ENCODE measurements around the gene SLC6A6. TPM values are rescaled to one million over a fixed set of nuclear protein-coding genes. Genes with fewer than 3 reads are reported as not detected.

SLC6A6 gene
- polyA plus RNA-seq, 12 donors = 2.7 to 15.2 (median 4.2) TPM; not detected in 1

GRCh38 chr3:14484741-14485140, 82.3 kb downstream of the SLC6A6 start:
- DNase-seq = no peak

- DNase-seq = no peak
Measured at GRCh38 chr3:14485981-14486380, 83.6 kb downstream of the SLC6A6 start.

- no peak for DNase-seq
Measured at GRCh38 chr3:14486460-14486859, 84.1 kb downstream of the SLC6A6 start.

- no peak for DNase-seq
Measured at GRCh38 chr3:14487086-14487485, 84.7 kb downstream of the SLC6A6 start.

DNA sequence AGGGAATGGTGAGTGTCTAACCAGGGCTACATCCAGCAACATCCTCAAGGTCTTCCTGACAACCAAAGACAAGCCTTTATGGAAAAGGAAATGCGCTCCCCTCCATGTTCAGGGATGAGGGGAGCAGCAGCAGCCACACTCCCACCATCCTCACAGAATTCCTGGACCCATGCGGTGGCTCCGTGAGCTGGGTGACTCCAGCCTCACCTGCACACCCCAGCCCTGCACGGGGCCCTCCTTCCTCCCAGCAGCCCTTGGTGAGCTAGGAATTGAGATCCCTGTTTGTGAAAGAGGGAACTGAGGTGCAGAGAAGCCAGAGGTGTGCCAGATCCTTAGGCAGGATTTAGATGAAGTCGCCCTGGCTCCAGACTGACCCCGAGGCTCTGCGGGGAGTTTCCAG, 85.4 kb downstream of the SLC6A6 start:
- no peak for DNase-seq

GRCh38 chr3:14488286-14489041, 86.1 kb downstream of the SLC6A6 start:
- DNase-seq = no peak

GRCh38 chr3:14489641-14490040, 87.2 kb downstream of the SLC6A6 start:
- no peak for DNase-seq

- DNase-seq = no peak
Measured at GRCh38 chr3:14490255-14490654, 87.8 kb downstream of the SLC6A6 start.

DNA sequence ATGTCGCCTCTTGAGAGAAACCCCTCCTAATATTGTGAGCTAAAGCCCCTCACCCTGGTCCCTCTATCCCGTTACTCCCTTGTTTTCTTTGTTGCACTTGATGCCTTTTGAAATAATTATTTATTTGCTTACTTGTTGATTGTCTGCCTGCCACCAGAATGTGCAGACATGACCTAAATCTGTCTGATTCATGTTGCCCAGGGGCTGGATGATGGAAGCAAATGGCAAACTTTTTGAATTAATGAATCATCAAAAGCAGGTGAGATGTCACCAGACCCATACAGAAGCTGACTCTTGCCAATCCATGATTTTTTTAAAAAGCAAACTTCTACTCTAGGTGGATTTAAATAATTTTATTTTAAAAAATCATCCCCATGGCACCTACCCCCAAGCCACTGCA, 88.4 kb downstream of the SLC6A6 start:
- DNase-seq = no peak

- no peak for DNase-seq
Measured at GRCh38 chr3:14491396-14492190, 89.2 kb downstream of the SLC6A6 start.

GRCh38 chr3:14492948-14493881, 90.8 kb downstream of the SLC6A6 start:
- DNase-seq = no peak

DNA sequence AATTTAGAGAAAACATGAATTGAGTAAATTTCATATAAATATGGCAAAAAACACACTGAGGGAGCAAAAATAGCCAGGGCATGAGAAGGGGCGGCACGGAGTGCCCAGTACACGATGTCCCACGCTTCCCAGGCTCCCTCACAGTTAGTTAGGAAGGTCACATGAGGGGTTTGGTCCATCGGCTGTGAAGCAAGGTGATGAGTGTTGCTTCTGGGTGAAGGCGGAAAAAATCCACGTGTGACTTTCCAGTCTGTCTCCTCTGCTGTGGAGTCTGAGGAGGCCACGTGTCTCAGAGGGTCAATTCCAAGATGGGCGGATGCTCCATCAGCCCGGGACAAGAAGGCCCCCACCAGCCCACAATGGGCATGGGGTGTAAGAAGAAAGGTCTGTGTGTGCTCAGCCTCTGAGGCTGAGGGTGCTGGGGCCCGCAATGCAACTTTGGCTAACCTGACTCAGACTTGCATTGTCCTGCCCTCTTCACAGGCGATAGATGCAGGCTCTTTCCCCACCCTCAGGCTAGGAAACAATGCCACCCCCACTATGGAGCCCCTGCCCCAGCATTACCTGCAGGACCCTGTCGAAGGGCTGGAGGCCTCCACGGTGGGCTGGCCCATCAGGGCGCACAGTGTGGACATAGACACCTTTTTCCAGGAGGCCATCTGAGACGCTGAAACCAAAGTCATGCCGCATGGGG, 92.0 kb downstream of the SLC6A6 start:
- no peak for DNase-seq

GRCh38 chr3:14494973-14495300, 92.5 kb downstream of the SLC6A6 start:
- DNase-seq = no peak

DNA sequence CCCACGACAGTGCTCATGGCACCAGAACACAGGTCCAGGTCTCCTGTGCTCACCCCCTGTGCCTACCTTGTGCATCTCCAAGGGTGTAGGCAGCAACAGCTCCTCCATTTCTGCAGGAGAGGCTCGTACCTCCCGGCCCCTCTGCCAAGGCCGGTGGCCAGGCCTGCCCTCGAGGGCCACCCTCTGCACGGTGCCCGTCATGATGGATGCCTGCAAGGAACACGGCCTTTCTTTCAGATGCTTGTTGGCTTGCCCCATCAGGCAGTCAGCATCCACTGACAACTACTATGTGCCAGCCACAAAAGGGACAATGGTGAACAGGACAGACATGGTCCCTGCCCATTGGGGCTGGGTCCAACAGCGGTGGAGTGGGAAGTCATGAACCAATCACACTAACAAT, 93.9 kb downstream of the SLC6A6 start:
- DNase-seq = no peak

DNA sequence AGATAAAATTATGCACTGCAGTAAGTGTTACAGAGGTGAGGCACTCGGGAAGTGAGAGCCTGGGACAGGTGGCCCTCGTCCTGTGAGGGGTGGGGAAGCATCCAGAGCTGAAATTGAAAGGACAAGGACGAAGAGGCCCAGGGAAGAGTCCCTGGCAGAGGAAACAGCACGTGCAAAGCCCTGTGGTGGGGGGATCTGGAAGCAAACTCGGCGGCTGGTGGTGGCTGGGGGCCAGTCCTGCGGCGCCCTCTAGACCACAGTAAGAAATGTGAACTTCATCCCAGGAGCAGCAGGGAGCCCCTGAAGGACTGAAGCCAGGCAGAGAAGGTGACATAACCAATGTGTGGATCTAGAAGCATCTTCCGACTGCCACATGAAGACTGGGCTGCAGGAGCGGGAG, 94.9 kb downstream of the SLC6A6 start:
- no peak for DNase-seq

- no peak for DNase-seq
Measured at GRCh38 chr3:14502472-14502871, 100.1 kb downstream of the SLC6A6 start.

GRCh38 chr3:14503033-14503705, 100.8 kb downstream of the SLC6A6 start:
- DNase-seq = no peak

GRCh38 chr3:14503706-14504065, 101.3 kb downstream of the SLC6A6 start:
- DNase-seq = no peak

DNA sequence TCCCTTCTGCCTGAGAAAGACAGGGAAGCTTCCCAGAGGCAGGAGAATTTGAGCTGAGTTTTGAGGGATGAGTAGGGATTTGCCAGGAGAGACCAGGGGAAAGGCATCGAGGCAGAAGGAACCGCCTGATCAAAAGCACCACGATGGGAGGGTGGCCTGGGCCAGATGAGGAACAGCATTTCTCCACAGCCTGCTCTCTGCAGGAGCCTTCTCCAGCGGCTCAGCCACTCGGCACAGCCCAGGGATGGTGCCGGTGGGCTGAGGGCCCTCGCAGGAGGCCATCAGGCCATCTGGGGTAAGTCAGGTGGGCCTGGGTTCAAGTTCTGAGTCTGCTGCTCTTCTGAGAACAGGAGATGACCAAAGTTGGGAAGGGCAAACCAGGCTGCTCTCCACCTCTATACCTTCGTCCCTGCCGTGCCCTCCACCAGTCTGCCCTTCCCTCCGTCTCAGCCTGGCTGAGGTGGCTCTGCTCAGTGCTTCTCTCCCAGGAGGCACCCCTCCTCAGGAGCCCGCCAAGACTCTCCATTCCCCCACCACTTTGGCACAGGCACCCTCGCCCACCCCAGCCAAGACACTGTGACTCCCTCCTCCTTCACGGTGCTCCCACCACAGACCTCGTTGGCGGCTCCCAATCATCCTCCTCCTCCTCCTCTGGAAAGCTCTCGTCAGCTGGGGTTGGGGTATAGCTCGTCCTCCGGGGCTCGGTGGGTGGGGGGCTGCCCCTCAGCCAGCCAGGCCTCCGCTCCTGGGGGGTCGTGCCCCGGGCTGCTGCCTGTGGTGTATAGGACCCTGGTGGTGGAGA, 102.8 kb downstream of the SLC6A6 start:
- no peak for DNase-seq

GRCh38 chr3:14505803-14506500, 103.5 kb downstream of the SLC6A6 start:
- no peak for DNase-seq

All from muscle of arm (tissue), 12 donors.